Measurements from ENCODE around the gene GLMN. TPM values are rescaled to one million over a fixed set of nuclear protein-coding genes. Genes with fewer than 3 reads are reported as not detected.

The GLMN gene
- total RNA-seq, 1 experiment from 2014 or later, result 23.6 TPM

DNA sequence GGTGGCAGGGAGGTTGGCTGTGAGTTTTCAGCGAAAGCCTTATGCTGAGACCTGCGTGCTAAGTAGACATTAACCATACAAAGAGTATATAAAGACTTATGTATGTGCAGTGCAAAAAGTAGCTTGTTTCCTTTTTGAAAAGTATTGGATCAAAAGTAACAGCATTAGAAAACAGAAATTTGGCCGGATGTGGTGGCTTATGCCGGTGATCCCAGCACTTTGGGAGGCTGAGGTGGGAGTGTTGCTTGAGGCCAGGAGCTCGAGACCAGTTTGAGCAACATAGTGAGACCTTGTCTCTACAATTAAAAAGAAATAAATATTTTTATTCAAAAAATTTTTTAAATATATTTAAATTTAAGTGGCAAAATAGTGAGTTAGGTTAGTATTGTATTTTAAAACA, 2.2 kb upstream of the GLMN start:
- peaks cover 22 to 44% (median 42%) of the 10 kb centered on the region in 3 experiments for H3K36me3 Mint-ChIP-seq (ENCODE audit: insufficient read depth in 1 of 3, low read depth in 3 of 3)
- no peaks in the 10 kb centered on the region for H4K20me1 ChIP-seq (ENCODE audit: control insufficient read depth, insufficient read depth, insufficient read length)
- H3K27me3 ChIP-seq (ENCODE audit: insufficient read depth, low read length), result no peaks in the 10 kb centered on the region
- no peak overlapping the region for H3K56ac ChIP-seq (ENCODE audit: insufficient read length, low read depth, low read length)
- no peak overlapping the region for H4K8ac ChIP-seq (replicated peaks; ENCODE audit: insufficient read length, low read depth, low read length)
- H2AFZ ChIP-seq (ENCODE audit: low read length), result no peak overlapping the region
- H3K14ac ChIP-seq (ENCODE audit: insufficient read depth, low read length), result no peak overlapping the region
- no peak overlapping the region for H4K5ac ChIP-seq (ENCODE audit: insufficient read length, low read depth, low read length)
- TF ChIP-seq, protein P1, sequence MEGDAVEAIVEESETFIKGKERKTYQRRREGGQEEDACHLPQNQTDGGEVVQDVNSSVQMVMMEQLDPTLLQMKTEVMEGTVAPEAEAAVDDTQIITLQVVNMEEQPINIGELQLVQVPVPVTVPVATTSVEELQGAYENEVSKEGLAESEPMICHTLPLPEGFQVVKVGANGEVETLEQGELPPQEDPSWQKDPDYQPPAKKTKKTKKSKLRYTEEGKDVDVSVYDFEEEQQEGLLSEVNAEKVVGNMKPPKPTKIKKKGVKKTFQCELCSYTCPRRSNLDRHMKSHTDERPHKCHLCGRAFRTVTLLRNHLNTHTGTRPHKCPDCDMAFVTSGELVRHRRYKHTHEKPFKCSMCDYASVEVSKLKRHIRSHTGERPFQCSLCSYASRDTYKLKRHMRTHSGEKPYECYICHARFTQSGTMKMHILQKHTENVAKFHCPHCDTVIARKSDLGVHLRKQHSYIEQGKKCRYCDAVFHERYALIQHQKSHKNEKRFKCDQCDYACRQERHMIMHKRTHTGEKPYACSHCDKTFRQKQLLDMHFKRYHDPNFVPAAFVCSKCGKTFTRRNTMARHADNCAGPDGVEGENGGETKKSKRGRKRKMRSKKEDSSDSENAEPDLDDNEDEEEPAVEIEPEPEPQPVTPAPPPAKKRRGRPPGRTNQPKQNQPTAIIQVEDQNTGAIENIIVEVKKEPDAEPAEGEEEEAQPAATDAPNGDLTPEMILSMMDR (conservative IDR thresholded peaks at IDR 0.05), result no peak
- no peak overlapping the region for H3K27ac ChIP-seq (ENCODE audit: insufficient read length, low read depth, low read length)
- H3K9ac ChIP-seq (ENCODE audit: extremely low read depth, insufficient read length, low read length), result no peak overlapping the region
- H3K23ac ChIP-seq (ENCODE audit: insufficient read length, low read depth, low read length), result no peak overlapping the region
- H3K4me1 Mint-ChIP-seq, result peaks cover 16 to 20% of the 10 kb centered on the region in 2 experiments
- H3K4me1 ChIP-seq (ENCODE audit: insufficient read depth, low read length), result no peaks in the 10 kb centered on the region; the same call in 1 of the 2 replicates
- H2BK5ac ChIP-seq (ENCODE audit: insufficient read length, low read length), result no peak overlapping the region
- H3K4ac ChIP-seq (ENCODE audit: low read depth, low read length), result no peak overlapping the region
- H4K91ac ChIP-seq (ENCODE audit: insufficient read length, low read depth, low read length), result no peak overlapping the region
- no peaks in the 10 kb centered on the region for H3K9me3 Mint-ChIP-seq
- no peak overlapping the region for H3K4me2 ChIP-seq (ENCODE audit: insufficient read depth, insufficient read length, low read length)
- no peak overlapping the region for H2BK120ac ChIP-seq (ENCODE audit: low read depth, low read length, poor library complexity, severe bottlenecking)
- H3K79me1 ChIP-seq (ENCODE audit: insufficient read depth, low read depth, low read length, poor library complexity, severe bottlenecking), result no peaks in the 10 kb centered on the region
- H3T11ph ChIP-seq (ENCODE audit: low read length), result no peak overlapping the region
- no peak for DNase-seq
- no peak overlapping the region for H2BK20ac ChIP-seq (ENCODE audit: low read depth, low read length, poor library complexity, severe bottlenecking)
- no peaks in the 10 kb centered on the region for H3K23me2 ChIP-seq (ENCODE audit: insufficient read length, low read depth, low read length, poor library complexity, severe bottlenecking)
- no peak overlapping the region; a peak in 1 of 5 replicates for H3K4me3 Mint-ChIP-seq
- no peak overlapping the region for H3K18ac ChIP-seq (ENCODE audit: insufficient read length, low read depth, low read length)
- no peak overlapping the region for H2AK5ac ChIP-seq (ENCODE audit: insufficient read length, low read length)
- no peak overlapping the region; a peak in 1 of 7 replicates for H3K27ac Mint-ChIP-seq
- H3K79me2 ChIP-seq (ENCODE audit: insufficient read depth, low read length), result no peaks in the 10 kb centered on the region
- no peaks in the 10 kb centered on the region for H3K27me3 Mint-ChIP-seq (ENCODE audit: low read depth)
- no peak overlapping the region for H2BK15ac ChIP-seq (ENCODE audit: low read depth, low read length)
- no peak overlapping the region for H2BK12ac ChIP-seq (ENCODE audit: insufficient read length, low read depth, low read length)
- no CpG with 5 or more reads among the region's 5 CpGs for WGBS (ENCODE audit: extremely low coverage, insufficient read length, low lambda C conversion rate)
- H3K9me3 ChIP-seq (ENCODE audit: control insufficient read depth, low read depth, low read length), result no peaks in the 10 kb centered on the region
